ENCODE results near the gene MRPL28. TPM values are rescaled to one million over a fixed set of nuclear protein-coding genes. Genes with fewer than 3 reads are reported as not detected.
A peak's percentile ranks its signal among the peaks of the same experiment; 100 is the strongest.

The MRPL28 gene
- total RNA-seq, 2 donors from 2014 or later = 137 to 138 TPM

DNA sequence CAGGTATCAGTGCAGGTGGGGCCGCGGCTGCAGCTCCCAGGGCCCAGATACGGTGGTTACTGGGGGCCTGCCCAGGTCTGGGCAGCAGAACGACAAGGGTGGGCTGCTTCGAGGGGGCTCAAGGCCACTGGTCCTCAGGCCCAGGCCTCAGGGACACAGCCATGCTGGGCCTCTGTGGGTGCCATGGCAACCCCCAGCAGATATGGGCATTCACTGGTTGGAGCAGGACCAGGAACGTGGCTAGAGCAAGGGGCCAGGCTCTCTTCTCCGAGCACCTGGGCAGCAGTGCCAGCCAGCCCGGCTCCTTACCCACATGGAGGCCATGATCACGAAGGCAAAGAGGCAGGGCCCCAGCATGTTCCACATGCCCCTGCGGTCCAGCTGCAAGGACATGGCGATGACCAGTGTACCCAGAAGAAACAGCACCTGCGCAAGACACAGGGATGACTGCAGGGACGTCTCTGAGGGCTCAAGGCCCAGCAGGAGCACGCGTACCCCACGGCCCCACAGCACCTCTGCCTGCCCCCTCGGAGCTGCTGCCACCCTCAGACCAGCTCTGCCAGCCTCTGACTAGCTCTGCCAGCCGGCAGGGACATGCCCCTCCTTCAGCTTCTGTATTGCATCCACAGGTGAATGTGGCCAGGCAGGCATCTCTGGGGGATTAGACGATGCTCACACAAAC lies 2.1 kb upstream of the MRPL28 start:
- Mint-ChIP-seq H3K9me3 (no peaks in the 10 kb centered on the region), H3K27ac (no peak overlapping the region), H3K27me3 (ENCODE audit: insufficient read depth) (no peaks in the 10 kb centered on the region), H3K4me3 (no peak overlapping the region), H3K36me3 (ENCODE audit: low read depth) (peaks cover 16% of the 10 kb centered on the region), H3K4me1 (peaks cover 11% of the 10 kb centered on the region)
- H3K27me3 ChIP-seq (ENCODE audit: control insufficient read depth, insufficient read depth, low read length, poor library complexity, severe bottlenecking) = no peaks in the 10 kb centered on the region
- no peak overlapping the region for H3K27ac ChIP-seq (ENCODE audit: low read depth, low read length)
- 91 to 96% methylated on average over 15 to 19 of the region's 19 CpGs for WGBS, 2 experiments (ENCODE audit: insufficient coverage in 1 of 2, insufficient read length in 1 of 2)
- no peak overlapping the region for H3K9ac ChIP-seq (ENCODE audit: extremely low read depth, low read length, poor library complexity, severe bottlenecking)
- DNase-seq = no peak
- H3K9me3 ChIP-seq (ENCODE audit: control insufficient read depth, low read length) = no peaks in the 10 kb centered on the region
- TF ChIP-seq, protein P1, sequence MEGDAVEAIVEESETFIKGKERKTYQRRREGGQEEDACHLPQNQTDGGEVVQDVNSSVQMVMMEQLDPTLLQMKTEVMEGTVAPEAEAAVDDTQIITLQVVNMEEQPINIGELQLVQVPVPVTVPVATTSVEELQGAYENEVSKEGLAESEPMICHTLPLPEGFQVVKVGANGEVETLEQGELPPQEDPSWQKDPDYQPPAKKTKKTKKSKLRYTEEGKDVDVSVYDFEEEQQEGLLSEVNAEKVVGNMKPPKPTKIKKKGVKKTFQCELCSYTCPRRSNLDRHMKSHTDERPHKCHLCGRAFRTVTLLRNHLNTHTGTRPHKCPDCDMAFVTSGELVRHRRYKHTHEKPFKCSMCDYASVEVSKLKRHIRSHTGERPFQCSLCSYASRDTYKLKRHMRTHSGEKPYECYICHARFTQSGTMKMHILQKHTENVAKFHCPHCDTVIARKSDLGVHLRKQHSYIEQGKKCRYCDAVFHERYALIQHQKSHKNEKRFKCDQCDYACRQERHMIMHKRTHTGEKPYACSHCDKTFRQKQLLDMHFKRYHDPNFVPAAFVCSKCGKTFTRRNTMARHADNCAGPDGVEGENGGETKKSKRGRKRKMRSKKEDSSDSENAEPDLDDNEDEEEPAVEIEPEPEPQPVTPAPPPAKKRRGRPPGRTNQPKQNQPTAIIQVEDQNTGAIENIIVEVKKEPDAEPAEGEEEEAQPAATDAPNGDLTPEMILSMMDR (conservative IDR thresholded peaks at IDR 0.05) = no peak
- H3K4me1 ChIP-seq (ENCODE audit: control insufficient read depth, insufficient read depth, low read length) = no peaks in the 10 kb centered on the region
- H3K36me3 ChIP-seq (ENCODE audit: control insufficient read depth, insufficient read depth, low read length) = peaks cover 40% of the 10 kb centered on the region
- H3K4me3 ChIP-seq (ENCODE audit: low read length) = no peak overlapping the region

DNA sequence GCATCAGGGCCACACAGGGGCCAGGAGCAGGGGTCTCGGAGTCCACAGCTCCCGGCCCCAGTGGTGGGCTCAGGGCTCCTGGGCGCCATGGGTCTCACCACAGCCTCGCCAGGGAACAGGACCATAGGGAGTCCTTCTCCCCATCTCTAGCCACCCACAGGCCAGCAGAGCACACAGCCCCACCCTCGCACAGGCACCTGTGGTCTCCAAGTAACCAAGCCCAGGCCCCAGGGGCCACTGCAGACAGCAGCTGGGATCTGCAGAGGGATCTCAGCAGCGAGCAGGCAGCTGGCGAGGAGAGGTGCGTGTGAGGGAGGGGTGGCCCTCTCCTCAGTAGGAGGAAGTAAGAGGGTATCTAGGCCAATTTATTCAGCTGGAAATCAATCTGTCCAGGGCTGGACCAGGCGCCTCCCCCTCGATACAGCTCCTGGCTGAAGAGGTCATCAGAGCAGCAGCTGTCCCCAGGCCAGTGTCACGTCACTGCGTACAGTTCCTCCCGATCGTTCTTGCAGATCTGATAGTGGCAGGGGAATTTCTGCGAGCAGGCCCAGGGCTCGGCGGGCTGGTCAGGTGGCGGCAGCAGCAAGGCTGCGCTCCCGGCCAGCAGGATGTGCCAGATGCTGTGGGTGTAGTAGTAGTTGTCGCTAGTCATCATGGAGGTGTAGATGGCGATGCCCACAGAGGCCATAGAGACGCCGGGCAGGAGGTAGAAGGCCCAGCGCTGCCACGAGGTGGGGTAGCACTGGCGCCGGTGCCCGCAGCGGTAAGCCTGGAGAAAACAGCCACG lies 1.4 kb upstream of the MRPL28 start:
- Mint-ChIP-seq H3K4me3 (no peak overlapping the region), H3K27ac (no peak overlapping the region)
- H3K27ac ChIP-seq (ENCODE audit: low read depth, low read length) = no peak overlapping the region

DNA sequence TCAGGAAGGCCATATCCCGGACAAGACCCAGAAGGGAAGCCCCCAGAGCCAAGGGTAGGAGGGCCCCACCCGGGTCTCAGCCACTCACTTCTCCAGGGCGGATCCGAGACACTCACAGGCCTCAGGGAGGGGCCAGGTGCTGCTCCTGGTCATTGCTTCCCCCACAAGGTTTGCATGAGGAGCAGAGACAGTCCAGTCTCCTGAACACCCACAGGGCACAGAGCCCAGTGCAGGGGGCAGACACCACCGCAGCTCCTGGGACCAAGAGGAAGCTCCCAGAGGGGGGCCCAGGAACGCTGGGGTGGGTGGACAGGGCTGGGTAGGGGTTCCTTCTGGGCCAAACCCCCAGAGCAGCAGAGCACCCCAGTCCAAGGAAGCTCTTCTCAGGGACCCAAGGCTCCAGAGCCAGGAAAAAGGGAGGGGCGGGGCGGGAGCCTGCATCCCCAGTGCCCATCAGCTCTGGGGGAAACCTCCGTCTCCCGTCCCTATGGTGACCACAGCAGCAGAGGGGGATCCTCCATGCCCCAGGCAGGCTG lies 709 bp upstream of the MRPL28 start:
- Histone ChIP-seq H3K27ac (ENCODE audit: low read depth, low read length) (peak overlapping the region; percentile 24), H3K4me1 (ENCODE audit: control insufficient read depth, insufficient read depth, low read length) (no peaks in the 10 kb centered on the region), H3K9me3 (ENCODE audit: control insufficient read depth, low read length) (no peaks in the 10 kb centered on the region), H3K27me3 (ENCODE audit: control insufficient read depth, insufficient read depth, low read length, poor library complexity, severe bottlenecking) (no peaks in the 10 kb centered on the region), H3K4me3 (ENCODE audit: low read length) (peak overlapping the region; percentile 62), H3K9ac (ENCODE audit: extremely low read depth, low read length, poor library complexity, severe bottlenecking) (no peak overlapping the region), H3K36me3 (ENCODE audit: control insufficient read depth, insufficient read depth, low read length) (peaks cover 49% of the 10 kb centered on the region)
- TF ChIP-seq, protein P1 (conservative IDR thresholded peaks at IDR 0.05) = no peak
- DNase-seq = peak; percentile 62
- Mint-ChIP-seq H3K9me3 (no peaks in the 10 kb centered on the region), H3K27ac (peak overlapping the region; percentile 78), H3K4me3 (peak overlapping the region; percentile 72), H3K36me3 (ENCODE audit: low read depth) (peaks cover 21% of the 10 kb centered on the region), H3K4me1 (peaks cover 11% of the 10 kb centered on the region), H3K27me3 (ENCODE audit: insufficient read depth) (no peaks in the 10 kb centered on the region)
- WGBS, 2 experiments (ENCODE audit: insufficient coverage in 1 of 2, insufficient read length in 1 of 2) = 74 to 80% methylated on average over 6 to 10 of the region's 10 CpGs

More for the DNA sequence above, 1.4 kb upstream of the MRPL28 start:
- WGBS, 2 experiments (ENCODE audit: insufficient coverage in 1 of 2, insufficient read length in 1 of 2) = 94 to 95% methylated on average over 20 to 31 of the region's 31 CpGs
- no peaks in the 10 kb centered on the region for H3K27me3 Mint-ChIP-seq (ENCODE audit: insufficient read depth)
- peaks cover 20% of the 10 kb centered on the region for H3K36me3 Mint-ChIP-seq (ENCODE audit: low read depth)
- H3K4me3 ChIP-seq (ENCODE audit: low read length) = no peak overlapping the region
- TF ChIP-seq, protein P1 (conservative IDR thresholded peaks at IDR 0.05) = no peak
- H3K27me3 ChIP-seq (ENCODE audit: control insufficient read depth, insufficient read depth, low read length, poor library complexity, severe bottlenecking) = no peaks in the 10 kb centered on the region
- H3K9me3 Mint-ChIP-seq = no peaks in the 10 kb centered on the region
- peaks cover 11% of the 10 kb centered on the region for H3K4me1 Mint-ChIP-seq
- H3K9ac ChIP-seq (ENCODE audit: extremely low read depth, low read length, poor library complexity, severe bottlenecking) = no peak overlapping the region
- H3K9me3 ChIP-seq (ENCODE audit: control insufficient read depth, low read length) = no peaks in the 10 kb centered on the region
- DNase-seq = no peak
- H3K36me3 ChIP-seq (ENCODE audit: control insufficient read depth, insufficient read depth, low read length) = peaks cover 48% of the 10 kb centered on the region
- no peaks in the 10 kb centered on the region for H3K4me1 ChIP-seq (ENCODE audit: control insufficient read depth, insufficient read depth, low read length)

Measured in endodermal cell (in vitro differentiated cells).